ENCODE results near the gene LMF1.

DNA sequence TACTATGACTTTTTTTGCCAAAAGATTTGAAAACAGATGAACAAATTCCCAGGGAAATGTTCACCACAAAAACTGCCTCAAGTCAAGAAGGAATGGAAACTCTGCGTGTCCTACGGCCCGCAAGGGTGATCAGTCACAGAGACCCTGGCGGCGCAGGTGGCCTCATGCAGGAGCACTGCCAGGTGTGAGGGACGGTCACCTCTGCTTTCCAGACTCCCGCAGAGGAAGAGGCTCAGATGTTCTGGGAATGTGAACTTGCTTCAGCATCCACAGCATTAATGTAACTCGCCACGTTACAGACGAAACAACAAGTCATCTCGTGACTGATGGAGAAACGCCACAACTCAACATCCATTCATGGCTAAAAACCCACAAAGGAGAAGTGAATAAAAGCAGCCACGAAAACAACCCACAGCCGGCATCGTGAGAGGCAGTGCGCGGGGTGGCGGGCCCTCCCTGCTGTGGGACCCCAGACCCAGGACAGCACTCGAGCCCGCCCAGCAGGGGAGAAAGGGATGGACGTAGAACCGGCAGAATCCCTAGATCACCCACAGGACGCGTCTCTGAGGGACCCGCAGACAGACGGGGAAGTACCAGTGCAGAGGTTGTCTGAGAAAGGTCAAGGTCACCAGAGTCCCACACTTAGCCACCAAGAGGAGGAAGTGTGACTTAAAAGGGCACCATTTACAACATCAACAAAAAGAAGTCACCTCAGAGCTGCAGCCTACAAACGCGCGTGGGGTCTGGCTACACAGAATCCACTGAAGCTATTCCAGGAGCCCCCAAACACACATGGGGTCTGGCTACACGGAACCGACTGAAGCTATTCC, 93.3 kb downstream of the LMF1 start:
- TF ChIP-seq, protein P1, sequence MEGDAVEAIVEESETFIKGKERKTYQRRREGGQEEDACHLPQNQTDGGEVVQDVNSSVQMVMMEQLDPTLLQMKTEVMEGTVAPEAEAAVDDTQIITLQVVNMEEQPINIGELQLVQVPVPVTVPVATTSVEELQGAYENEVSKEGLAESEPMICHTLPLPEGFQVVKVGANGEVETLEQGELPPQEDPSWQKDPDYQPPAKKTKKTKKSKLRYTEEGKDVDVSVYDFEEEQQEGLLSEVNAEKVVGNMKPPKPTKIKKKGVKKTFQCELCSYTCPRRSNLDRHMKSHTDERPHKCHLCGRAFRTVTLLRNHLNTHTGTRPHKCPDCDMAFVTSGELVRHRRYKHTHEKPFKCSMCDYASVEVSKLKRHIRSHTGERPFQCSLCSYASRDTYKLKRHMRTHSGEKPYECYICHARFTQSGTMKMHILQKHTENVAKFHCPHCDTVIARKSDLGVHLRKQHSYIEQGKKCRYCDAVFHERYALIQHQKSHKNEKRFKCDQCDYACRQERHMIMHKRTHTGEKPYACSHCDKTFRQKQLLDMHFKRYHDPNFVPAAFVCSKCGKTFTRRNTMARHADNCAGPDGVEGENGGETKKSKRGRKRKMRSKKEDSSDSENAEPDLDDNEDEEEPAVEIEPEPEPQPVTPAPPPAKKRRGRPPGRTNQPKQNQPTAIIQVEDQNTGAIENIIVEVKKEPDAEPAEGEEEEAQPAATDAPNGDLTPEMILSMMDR (IDR thresholded peaks at IDR 0.05; ENCODE audit: poor library complexity, severe bottlenecking): no peak
- TF ChIP-seq POLR2AphosphoS5 (IDR thresholded peaks at IDR 0.05) (no peak), EP300 (conservative IDR thresholded peaks at IDR 0.05; ENCODE audit: poor library complexity, severe bottlenecking) (no peak), RAD21 (conservative IDR thresholded peaks at IDR 0.05) (no peak), MXI1 (conservative IDR thresholded peaks at IDR 0.05; ENCODE audit: poor library complexity, severe bottlenecking) (no peak)

Measured in neural cell (in vitro differentiated cells).